HTERT RPE-1 (cell line): ENCODE data around the gene KRT74.

Experiments
- in situ Hi-C: fragments of 300-500 bp; cut with MboI; formaldehyde crosslinking; loops from 4 replicates; pipeline ENCODE4 v1.14.3; 2020; ENCODE audit warnings: low sequenced_read_pairs

Gene KRT74

GRCh38 chr12:52539821-52540173 is 33.8 kb downstream of the KRT74 start:
- in situ Hi-C loops = no loop called here

GRCh38 chr12:52539083-52539820 is 34.4 kb downstream of the KRT74 start:
- in situ Hi-C loops = no loop called here

GRCh38 chr12:52537101-52537500 is 36.5 kb downstream of the KRT74 start:
- in situ Hi-C loops = no loop called here

GRCh38 chr12:52535574-52535973 is 38.1 kb downstream of the KRT74 start:
- in situ Hi-C loops = no loop called here

- in situ Hi-C loops = no loop called here
Measured at GRCh38 chr12:52534482-52534881, 39.2 kb downstream of the KRT74 start.

GRCh38 chr12:52533686-52534470 is 39.8 kb downstream of the KRT74 start:
- in situ Hi-C loops = no loop called here

- in situ Hi-C loops = no loop called here
Measured at GRCh38 chr12:52532636-52533035, 41.0 kb downstream of the KRT74 start.

GRCh38 chr12:52531566-52532300 is 41.9 kb downstream of the KRT74 start:
- in situ Hi-C loops = no loop called here

- in situ Hi-C loops = no loop called here
Measured at GRCh38 chr12:52530905-52531304, 42.7 kb downstream of the KRT74 start.

- in situ Hi-C loops = no loop called here
Measured at GRCh38 chr12:52530366-52530765, 43.3 kb downstream of the KRT74 start.

GRCh38 chr12:52529846-52530245 is 43.8 kb downstream of the KRT74 start:
- in situ Hi-C loops = no loop called here

GRCh38 chr12:52529417-52529816 is 44.2 kb downstream of the KRT74 start:
- in situ Hi-C loops = no loop called here

GRCh38 chr12:52528641-52529143 is 45.0 kb downstream of the KRT74 start:
- in situ Hi-C loops = no loop called here

GRCh38 chr12:52527121-52527800 is 46.4 kb downstream of the KRT74 start:
- in situ Hi-C loops = no loop called here

GRCh38 chr12:52526511-52526951 is 47.1 kb downstream of the KRT74 start:
- in situ Hi-C loops = no loop called here

GRCh38 chr12:52525661-52526499 is 47.8 kb downstream of the KRT74 start:
- in situ Hi-C loops = no loop called here

GRCh38 chr12:52524898-52525591 is 48.6 kb downstream of the KRT74 start:
- in situ Hi-C loops = no loop called here

- in situ Hi-C loops = no loop called here
Measured at GRCh38 chr12:52524241-52524897, 49.3 kb downstream of the KRT74 start.

- in situ Hi-C loops = no loop called here
Measured at GRCh38 chr12:52523824-52524223, 49.8 kb downstream of the KRT74 start.
